Lower leg skin (tissue), 3 donors: ENCODE data around the gene C16orf89.
"Not testable (repeated sequence)": the region's sequence is repeated elsewhere in the genome, so short reads cannot be mapped to it uniquely, and the experiment has no call there.

Experiments used
- CTCF ChIP-seq, 3 donors: fragments of 450-650 bp; IDR thresholded peaks; one replicate each; pipeline ENCODE4 v1.5.1; 2016; ENCODE audit warnings: antibody characterized with exemption in 3 of 3, mild to moderate bottlenecking in 3 of 3, moderate library complexity in 2 of 3
- POLR2A ChIP-seq, 2 donors: fragments of 450-650 bp; IDR thresholded peaks; one replicate each; pipeline ENCODE4 v1.6.1; 2016 to 2017; ENCODE audit warnings: antibody characterized with exemption in 2 of 2, mild to moderate bottlenecking in 1 of 2, moderate library complexity in 1 of 2

GRCh38 chr16:5097061-5097469 lies 31.3 kb upstream of the C16orf89 start:
- not testable (repeated sequence) for TF ChIP-seq CTCF, POLR2A (IDR thresholded peaks at IDR 0.05)
